GM10847 (cell line): Measurements from ENCODE around the gene OR2B3.

Source experiments
- POLR2A ChIP-seq: IDR thresholded peaks from 2 replicates; pipeline ENCODE4 v1.6.1; 2011; ENCODE audit not compliant: insufficient read length; ENCODE audit errors: extremely low read depth

OR2B3 gene

GRCh38 chr6:29087213-29087612 is at the start of gene OR2B3:
OR2B3 (minus strand) TSS chr6:29087313; CDS start chr6:29087248, 65 bp downstream.
- no peak for TF ChIP-seq POLR2A

- no peak for TF ChIP-seq POLR2A
These were observed 44.6 kb upstream of the OR2B3 start for GRCh38 chr6:29131691-29132090.

- no peak for TF ChIP-seq POLR2A
These were observed 43.5 kb upstream of the OR2B3 start for GRCh38 chr6:29130644-29131043.

- no peak for TF ChIP-seq POLR2A
These were observed 42.4 kb upstream of the OR2B3 start for GRCh38 chr6:29129326-29130012.

GRCh38 chr6:29112135-29112534 is 25.0 kb upstream of the OR2B3 start:
- no peak for TF ChIP-seq POLR2A

- TF ChIP-seq POLR2A = no peak
These were observed 20.6 kb upstream of the OR2B3 start, which contains the start of gene OR2J3 for GRCh38 chr6:29107758-29108157. OR2J3 (plus strand) TSS chr6:29108058; CDS start chr6:29111891, 3,833 bp downstream.

- no peak for TF ChIP-seq POLR2A
These were observed 12.1 kb upstream of the OR2B3 start, which contains the start of gene OR2J1 for GRCh38 chr6:29099190-29099589. OR2J1 (plus strand) TSS chr6:29099490; CDS start chr6:29100943, 1,453 bp downstream.

- TF ChIP-seq POLR2A = no peak
These were observed 10.7 kb upstream of the OR2B3 start for GRCh38 chr6:29097803-29098202.

GRCh38 chr6:29092957-29093356 is 5.8 kb upstream of the OR2B3 start:
- no peak for TF ChIP-seq POLR2A

- TF ChIP-seq POLR2A = no peak
These were observed 4.7 kb downstream of the OR2B3 start for GRCh38 chr6:29082457-29082856.

GRCh38 chr6:29081312-29081711 is 5.8 kb downstream of the OR2B3 start:
- no peak for TF ChIP-seq POLR2A

- TF ChIP-seq POLR2A = no peak
These were observed 7.9 kb downstream of the OR2B3 start for GRCh38 chr6:29079203-29079602.

- no peak for TF ChIP-seq POLR2A
These were observed 15.0 kb downstream of the OR2B3 start for GRCh38 chr6:29071831-29072723.

- TF ChIP-seq POLR2A = no peak
These were observed 35.4 kb downstream of the OR2B3 start for GRCh38 chr6:29051680-29052079.

GRCh38 chr6:29045075-29045474 is 42.0 kb downstream of the OR2B3 start, which contains the start of gene OR2W1:
OR2W1 (minus strand) TSS chr6:29045175; CDS start chr6:29045175, 0 bp downstream.
- no peak for TF ChIP-seq POLR2A
